ENCODE measurements around the gene PKD1L1.

GRCh38 chr7:47772492-47772891, 175.8 kb downstream of the PKD1L1 start:
- no peak for TF ChIP-seq POLR2A (IDR thresholded peaks at IDR 0.05)
- TF ChIP-seq, protein P1, sequence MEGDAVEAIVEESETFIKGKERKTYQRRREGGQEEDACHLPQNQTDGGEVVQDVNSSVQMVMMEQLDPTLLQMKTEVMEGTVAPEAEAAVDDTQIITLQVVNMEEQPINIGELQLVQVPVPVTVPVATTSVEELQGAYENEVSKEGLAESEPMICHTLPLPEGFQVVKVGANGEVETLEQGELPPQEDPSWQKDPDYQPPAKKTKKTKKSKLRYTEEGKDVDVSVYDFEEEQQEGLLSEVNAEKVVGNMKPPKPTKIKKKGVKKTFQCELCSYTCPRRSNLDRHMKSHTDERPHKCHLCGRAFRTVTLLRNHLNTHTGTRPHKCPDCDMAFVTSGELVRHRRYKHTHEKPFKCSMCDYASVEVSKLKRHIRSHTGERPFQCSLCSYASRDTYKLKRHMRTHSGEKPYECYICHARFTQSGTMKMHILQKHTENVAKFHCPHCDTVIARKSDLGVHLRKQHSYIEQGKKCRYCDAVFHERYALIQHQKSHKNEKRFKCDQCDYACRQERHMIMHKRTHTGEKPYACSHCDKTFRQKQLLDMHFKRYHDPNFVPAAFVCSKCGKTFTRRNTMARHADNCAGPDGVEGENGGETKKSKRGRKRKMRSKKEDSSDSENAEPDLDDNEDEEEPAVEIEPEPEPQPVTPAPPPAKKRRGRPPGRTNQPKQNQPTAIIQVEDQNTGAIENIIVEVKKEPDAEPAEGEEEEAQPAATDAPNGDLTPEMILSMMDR (IDR thresholded peaks at IDR 0.05) = no peak
